Peyer's patch (tissue), 4 donors: Measurements from ENCODE around the gene CDKAL1. TPM values are rescaled to one million over a fixed set of nuclear protein-coding genes. Genes with fewer than 3 reads are reported as not detected.

Experiments
- DNase-seq, 3 donors: peaks; one replicate each; pipeline ENCODE4 v3.0.0-alpha.2; 2017 to 2019
- H3K27ac ChIP-seq, 4 donors: fragments of 200-600 bp; sonication (generic); one replicate each; pipeline ENCODE4 v1.5.1; 2016 to 2019
- H3K27me3 ChIP-seq, 2 donors: fragments of 200-600 bp; sonication (generic); one replicate each; pipeline ENCODE4 v1.5.1; 2019
- H3K36me3 ChIP-seq, 3 donors: fragments of 200-600 bp; sonication (generic); one replicate each; pipeline ENCODE4 v1.5.1; 2016 to 2019
- H3K4me1 ChIP-seq, 4 donors: fragments of 200-600 bp; sonication (generic); one replicate each; pipeline ENCODE4 v1.5.1; 2016 to 2019
- H3K4me3 ChIP-seq, 4 donors: fragments of 200-600 bp; sonication (generic); 1 replicate in 3 of 4; 2 replicates in 1 of 4; pipeline ENCODE4 v1.5.1; 2016 to 2019; ENCODE audit warnings: mild to moderate bottlenecking in 1 of 4
- H3K9me3 ChIP-seq, 4 donors: fragments of 200-600 bp; sonication (generic); one replicate each; pipeline ENCODE4 v1.5.1; 2016 to 2019; ENCODE audit warnings: mild to moderate bottlenecking in 1 of 4
- POLR2A ChIP-seq, 2 donors: fragments of 450-650 bp; IDR thresholded peaks; one replicate each; pipeline ENCODE4 v1.5.1; 2017; ENCODE audit warnings: antibody characterized with exemption in 2 of 2, mild to moderate bottlenecking in 2 of 2, moderate library complexity in 2 of 2
- total RNA-seq, 4 donors: library from RNA; depleted of rRNA; stranded (reverse); fragments of >200 nt; gene quantifications; one replicate each; pipeline ENCODE4 v1.1.0, GENCODE V29; 2016
- TF ChIP-seq, protein P1 (sequence below), 6 experiments: fragments of 450-650 bp in 4 of 6; fragments of 200-600 bp in 2 of 6; sonication (generic) in 1 of 6; IDR thresholded peaks; one replicate each; pipeline ENCODE4 v1.5.1; 2017 to 2019; ENCODE audit warnings: antibody characterized with exemption in 6 of 6, mild to moderate bottlenecking in 3 of 6, moderate library complexity in 1 of 6

CDKAL1 gene
- total RNA-seq, 4 donors from 2014 or later: 10.3 to 31.4 (median 11.6) TPM

DNA sequence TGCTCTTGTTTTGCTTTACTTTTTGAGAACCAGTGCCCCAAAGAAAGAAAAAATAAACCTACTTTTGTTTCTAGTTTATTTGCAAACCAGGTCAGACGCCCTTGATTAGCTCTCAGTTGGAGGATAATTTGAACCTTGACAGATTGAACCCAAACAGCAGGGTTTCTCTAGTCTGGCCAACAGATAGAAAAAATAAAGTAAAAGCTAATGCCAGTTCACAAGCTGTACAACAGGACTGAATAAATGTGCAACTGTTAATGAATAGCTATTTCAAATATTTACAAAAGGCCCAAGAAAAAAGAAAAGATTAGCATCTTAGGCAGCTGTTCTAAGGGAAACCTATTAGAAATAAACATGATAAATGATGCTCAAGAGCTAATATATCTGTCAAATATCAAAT is 331.8 kb downstream of the CDKAL1 start:
- no peak overlapping the region for H3K27ac ChIP-seq
- H3K4me1 ChIP-seq: no peaks in the 10 kb centered on the region
- no peak overlapping the region for H3K4me3 ChIP-seq
- no peak for DNase-seq
- no peaks in the 10 kb centered on the region for H3K36me3 ChIP-seq
- no peaks in the 10 kb centered on the region for H3K27me3 ChIP-seq
- H3K9me3 ChIP-seq: no peaks in the 10 kb centered on the region
- TF ChIP-seq POLR2A (IDR thresholded peaks at IDR 0.05): no peak
- TF ChIP-seq, protein P1, sequence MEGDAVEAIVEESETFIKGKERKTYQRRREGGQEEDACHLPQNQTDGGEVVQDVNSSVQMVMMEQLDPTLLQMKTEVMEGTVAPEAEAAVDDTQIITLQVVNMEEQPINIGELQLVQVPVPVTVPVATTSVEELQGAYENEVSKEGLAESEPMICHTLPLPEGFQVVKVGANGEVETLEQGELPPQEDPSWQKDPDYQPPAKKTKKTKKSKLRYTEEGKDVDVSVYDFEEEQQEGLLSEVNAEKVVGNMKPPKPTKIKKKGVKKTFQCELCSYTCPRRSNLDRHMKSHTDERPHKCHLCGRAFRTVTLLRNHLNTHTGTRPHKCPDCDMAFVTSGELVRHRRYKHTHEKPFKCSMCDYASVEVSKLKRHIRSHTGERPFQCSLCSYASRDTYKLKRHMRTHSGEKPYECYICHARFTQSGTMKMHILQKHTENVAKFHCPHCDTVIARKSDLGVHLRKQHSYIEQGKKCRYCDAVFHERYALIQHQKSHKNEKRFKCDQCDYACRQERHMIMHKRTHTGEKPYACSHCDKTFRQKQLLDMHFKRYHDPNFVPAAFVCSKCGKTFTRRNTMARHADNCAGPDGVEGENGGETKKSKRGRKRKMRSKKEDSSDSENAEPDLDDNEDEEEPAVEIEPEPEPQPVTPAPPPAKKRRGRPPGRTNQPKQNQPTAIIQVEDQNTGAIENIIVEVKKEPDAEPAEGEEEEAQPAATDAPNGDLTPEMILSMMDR (IDR thresholded peaks at IDR 0.05): no peak

DNA sequence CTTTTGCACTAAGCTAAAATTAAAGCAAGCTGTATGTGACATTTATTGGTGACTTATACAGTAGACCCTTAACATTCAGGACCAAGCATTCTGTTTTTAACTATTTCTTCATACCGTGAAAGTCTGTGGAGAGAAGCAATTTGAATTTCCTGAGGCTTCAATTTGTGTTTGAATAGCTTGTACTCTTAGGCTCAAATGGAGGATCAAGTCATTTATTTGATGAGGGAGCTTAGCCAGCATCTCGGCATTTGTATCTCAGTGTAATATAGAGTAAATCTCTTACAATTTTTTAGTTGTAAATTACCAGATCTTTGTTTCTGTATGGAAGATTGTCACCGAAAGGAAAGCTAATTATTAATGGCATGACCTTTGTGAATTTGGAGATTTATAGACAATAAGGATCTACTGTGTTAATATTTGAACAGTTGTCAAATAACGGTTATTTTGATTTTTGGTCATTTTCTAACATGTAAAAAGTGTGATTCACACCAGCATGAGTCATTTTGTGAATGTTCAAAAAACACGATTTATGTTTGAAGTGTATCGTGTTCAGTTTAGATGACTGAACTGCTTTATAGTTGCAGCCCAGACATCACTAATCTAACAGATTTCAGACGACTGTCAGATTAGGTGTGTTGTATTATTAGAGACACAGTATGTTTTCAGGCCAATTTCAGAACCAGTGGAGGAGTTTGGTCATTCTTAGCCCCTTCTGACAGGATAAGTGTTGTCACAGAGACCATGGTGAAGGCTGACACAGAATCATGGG is 332.9 kb downstream of the CDKAL1 start:
- no peak overlapping the region for H3K4me3 ChIP-seq
- no peak overlapping the region for H3K27ac ChIP-seq
- no peak for DNase-seq
- TF ChIP-seq POLR2A (IDR thresholded peaks at IDR 0.05): no peak
- TF ChIP-seq, protein P1 (IDR thresholded peaks at IDR 0.05): no peak
- H3K9me3 ChIP-seq: no peaks in the 10 kb centered on the region
- no peaks in the 10 kb centered on the region for H3K27me3 ChIP-seq
- H3K36me3 ChIP-seq: no peaks in the 10 kb centered on the region
- no peaks in the 10 kb centered on the region for H3K4me1 ChIP-seq

DNA sequence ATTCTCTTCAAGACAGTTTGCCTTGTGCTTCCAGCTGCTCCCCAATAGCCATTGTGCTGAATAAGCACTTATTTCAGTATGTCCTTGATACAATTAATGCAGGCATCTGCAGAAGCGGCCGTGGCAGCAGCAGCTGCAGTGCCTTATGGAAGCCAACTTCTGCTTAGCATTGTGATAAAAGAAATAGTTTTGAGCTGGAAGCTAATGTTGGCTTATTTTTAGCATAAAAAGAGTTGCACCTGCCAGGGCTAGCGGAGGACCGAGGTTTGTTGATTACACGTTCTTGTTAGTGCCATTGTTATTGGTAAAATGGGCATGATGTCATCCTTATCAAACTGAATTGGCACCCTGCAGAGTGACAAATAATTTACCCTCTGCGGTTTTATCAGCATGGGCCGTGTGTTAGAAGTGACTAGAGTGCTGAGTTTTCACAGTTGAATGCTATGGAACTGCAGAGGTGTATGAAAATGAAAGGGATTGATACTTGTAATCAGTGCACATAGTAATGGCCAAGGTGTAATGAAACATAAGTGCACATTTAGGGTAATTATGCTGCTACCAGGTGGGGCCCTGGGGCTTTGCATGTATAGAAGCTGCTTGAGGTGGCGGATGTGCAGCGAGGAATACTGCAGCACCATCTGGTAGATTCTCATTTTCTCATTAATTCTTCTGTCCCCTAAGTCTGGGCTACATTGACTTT is 334.3 kb downstream of the CDKAL1 start:
- Histone ChIP-seq H3K27ac (no peak overlapping the region), H3K27me3 (no peaks in the 10 kb centered on the region), H3K4me3 (no peak overlapping the region), H3K36me3 (no peaks in the 10 kb centered on the region), H3K4me1 (no peaks in the 10 kb centered on the region), H3K9me3 (no peaks in the 10 kb centered on the region)
- TF ChIP-seq POLR2A (IDR thresholded peaks at IDR 0.05): no peak
- TF ChIP-seq, protein P1 (IDR thresholded peaks at IDR 0.05): no peak
- DNase-seq: no peak

DNA sequence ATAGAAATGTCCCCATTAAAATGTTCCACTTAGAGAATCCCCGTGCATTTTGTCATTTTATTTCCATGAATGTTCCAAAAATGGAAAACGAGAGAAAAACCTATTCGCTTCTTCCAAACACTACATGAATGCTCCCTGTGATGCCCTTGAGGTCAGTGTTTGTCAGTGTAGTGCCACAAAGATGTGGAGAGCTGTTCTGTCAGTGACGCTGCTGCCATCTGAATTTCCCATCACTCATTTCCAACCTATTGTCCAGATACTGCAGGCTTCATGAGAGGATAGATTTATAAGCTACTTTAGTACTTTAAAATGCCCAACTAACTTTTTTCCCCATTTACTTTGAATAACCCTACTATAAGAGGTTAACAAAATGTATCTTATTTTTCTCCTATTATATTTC is 335.8 kb downstream of the CDKAL1 start:
- H3K4me3 ChIP-seq: no peak overlapping the region
- no peak for TF ChIP-seq POLR2A (IDR thresholded peaks at IDR 0.05)
- TF ChIP-seq, protein P1 (IDR thresholded peaks at IDR 0.05): no peak
- no peak for DNase-seq
- H3K9me3 ChIP-seq: no peaks in the 10 kb centered on the region
- no peaks in the 10 kb centered on the region for H3K4me1 ChIP-seq
- H3K27me3 ChIP-seq: no peaks in the 10 kb centered on the region
- H3K27ac ChIP-seq: no peak overlapping the region
- H3K36me3 ChIP-seq: no peaks in the 10 kb centered on the region

DNA sequence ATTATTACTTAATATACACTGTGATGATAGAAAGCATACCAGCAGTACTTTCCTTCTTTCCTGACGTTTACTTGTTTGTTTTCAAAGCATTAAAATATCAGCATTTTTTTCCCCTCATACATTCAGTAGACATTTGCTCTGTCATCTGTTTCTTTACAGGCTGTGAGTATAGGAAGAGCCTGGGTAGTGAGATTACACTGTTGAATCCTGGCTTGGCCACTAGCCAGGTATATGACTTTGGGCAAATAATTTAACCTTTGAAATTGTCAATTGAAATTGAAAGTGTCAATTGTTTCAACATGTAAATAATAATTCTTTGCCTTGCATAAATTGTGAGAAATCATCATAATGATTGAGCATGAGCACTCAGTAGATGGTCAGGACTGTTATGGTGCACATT is 336.2 kb downstream of the CDKAL1 start:
- DNase-seq: no peak
- no peaks in the 10 kb centered on the region for H3K27me3 ChIP-seq
- no peaks in the 10 kb centered on the region for H3K9me3 ChIP-seq
- no peak overlapping the region for H3K4me3 ChIP-seq
- H3K36me3 ChIP-seq: no peaks in the 10 kb centered on the region
- TF ChIP-seq, protein P1 (IDR thresholded peaks at IDR 0.05): no peak
- no peak for TF ChIP-seq POLR2A (IDR thresholded peaks at IDR 0.05)
- no peak overlapping the region for H3K27ac ChIP-seq
- no peaks in the 10 kb centered on the region for H3K4me1 ChIP-seq
